Ovary (tissue), 9 donors: ENCODE data around the gene PHOX2B. TPM values are rescaled to one million over a fixed set of nuclear protein-coding genes. Genes with fewer than 3 reads are reported as not detected.

Source experiments
- DNase-seq, 5 donors: peaks; one replicate each; pipeline ENCODE4 v3.0.0-alpha.2; 2019 to 2020
- H3K27ac ChIP-seq, 2 donors: fragments of 200-600 bp; one replicate each; pipeline versions ENCODE4 v1.5.1 to v1.8.0; 2019 to 2022
- H3K27me3 ChIP-seq: fragments of 200-600 bp; one replicate; pipeline ENCODE4 v1.8.0; 2022
- H3K36me3 ChIP-seq: fragments of 200-600 bp; sonication (generic); one replicate; pipeline ENCODE4 v1.5.1; 2019
- H3K4me1 ChIP-seq: one replicate; pipeline ENCODE4 v1.8.1; 2013; ENCODE audit warnings: mild to moderate bottlenecking, moderate library complexity; ENCODE audit not compliant: insufficient read depth
- H3K4me3 ChIP-seq: fragments of 200-600 bp; sonication (generic); one replicate; pipeline ENCODE4 v1.5.1; 2017
- H3K9me3 ChIP-seq, 2 donors: fragments of 200-600 bp in 1 of 2; sonication (generic) in 1 of 2; one replicate each; pipeline versions ENCODE4 v1.5.1 to v1.8.1; 2013 to 2019; ENCODE audit warnings: mild to moderate bottlenecking in 1 of 2, moderate library complexity in 1 of 2
- CTCF ChIP-seq, 3 donors: fragments of 450-650 bp in 2 of 3; fragments of 200-600 bp in 1 of 3; IDR thresholded peaks; one replicate each; pipeline versions ENCODE4 v1.5.1 to v1.8.0; 2016 to 2022; ENCODE audit warnings: antibody characterized with exemption in 3 of 3, mild to moderate bottlenecking in 1 of 3
- EP300 ChIP-seq: sonication (generic); formaldehyde crosslinking; IDR thresholded peaks from one replicate; pipeline ENCODE4 v1.6.1; 2017; ENCODE audit warnings: antibody characterized with exemption
- POLR2A ChIP-seq: fragments of 450-650 bp; IDR thresholded peaks from one replicate; pipeline ENCODE4 v1.6.1; 2017; ENCODE audit warnings: antibody characterized with exemption, mild to moderate bottlenecking, moderate library complexity
- WGBS, 3 donors: extraction: QIAGEN DNeasy Blood & Tissue Kit in 1 of 3; methylation state at CpG; one replicate each; pipeline versions ENCODE4 v1.1.5 to v1.1.7; 2013 to 2017; 5-methylcytosine and 5-hydroxymethylcytosine counted together
- intact Hi-C, 4 donors: fragments of 100-400 bp; cut with DNase I; formaldehyde crosslinking; loops; one replicate each; pipeline versions ENCODE4 v1.11.0 to v1.15.1; 2022 to 2023
- polyA plus RNA-seq, 2 donors: library from polyadenylated mRNA; stranded (reverse); fragments of 200-250 nt in 1 of 2; fragments of 350-450 nt in 1 of 2; fragmentation: Illumina TruSeq in 1 of 2; extraction: RNeasy Lipid Tissue Mini Kit (QIAGEN cat#74804) in 1 of 2; gene quantifications; one replicate each; pipeline ENCODE4 v1.2.3, GENCODE V29; 2013 to 2014
- total RNA-seq, 7 donors: library from RNA; depleted of rRNA in 2 of 7; stranded (reverse); fragments of >200 nt in 2 of 7; fragmentation: NEBNext Ultra II Directional in 3 of 7; extraction: Animal tissue kit (Norgen Biotek cat#: 25700) in 3 of 7; gene quantifications; one replicate each; pipeline versions ENCODE4 v1.1.0 to v1.2.4, GENCODE V29; 2016 to 2023
- donor health status: DM: no; HTN: no; CAD: no; lungs with moderate emphysema.
- donor health status: DM: no; HTN: no; CAD: no.
- donor health status: Bipolar disorder and iron deficiency.
- donor health status: DM: yes; HTN: yes; CAD: no.
- donor health status: DM: no; HTN: no; CAD: no.
- donor health status: DM: yes; HTN: yes; CAD: no.

The PHOX2B gene
- total and polyA plus RNA-seq, 9 donors: not detected

GRCh38 chr4:41719417-41719816 lies 29.1 kb downstream of the PHOX2B start:
- Histone ChIP-seq H3K27ac (no peak overlapping the region), H3K9me3 (no peaks in the 10 kb centered on the region), H3K4me3 (no peak overlapping the region), H3K27me3 (no peaks in the 10 kb centered on the region), H3K36me3 (no peaks in the 10 kb centered on the region), H3K4me1 (no peaks in the 10 kb centered on the region)
- 77 to 87% (median 83%) methylated on average over 2 of the region's 2 CpGs for WGBS, 3 donors
- no peak for TF ChIP-seq POLR2A
- no peak for TF ChIP-seq EP300
- no peak for TF ChIP-seq CTCF (IDR thresholded peaks at IDR 0.05)
- intact Hi-C loops: no loop called here
- DNase-seq: no peak

- H3K27ac ChIP-seq: no peak overlapping the region
- H3K9me3 ChIP-seq: no peaks in the 10 kb centered on the region
- intact Hi-C loops: no loop called here
- TF ChIP-seq CTCF (IDR thresholded peaks at IDR 0.05) (no peak), EP300 (no peak), POLR2A (no peak)
- H3K4me3 ChIP-seq: no peak overlapping the region
- H3K4me1 ChIP-seq: no peaks in the 10 kb centered on the region
- no peaks in the 10 kb centered on the region for H3K36me3 ChIP-seq
- no peak for DNase-seq
- H3K27me3 ChIP-seq: no peaks in the 10 kb centered on the region
These were observed 29.6 kb downstream of the PHOX2B start for GRCh38 chr4:41718907-41719306.

GRCh38 chr4:41715155-41715554 lies 33.4 kb downstream of the PHOX2B start:
- intact Hi-C loops: no loop called here
- no peaks in the 10 kb centered on the region for H3K9me3 ChIP-seq
- H3K27ac ChIP-seq: no peak overlapping the region
- no peak overlapping the region for H3K4me3 ChIP-seq
- H3K36me3 ChIP-seq: no peaks in the 10 kb centered on the region
- DNase-seq: no peak
- TF ChIP-seq POLR2A (no peak), CTCF (IDR thresholded peaks at IDR 0.05) (no peak)
- no peaks in the 10 kb centered on the region for H3K27me3 ChIP-seq
- WGBS, 3 donors: 56 to 59% (median 57%) methylated on average over 1 of the region's 1 CpG
- H3K4me1 ChIP-seq: no peaks in the 10 kb centered on the region

GRCh38 chr4:41714364-41715000 lies 34.0 kb downstream of the PHOX2B start:
- H3K27me3 ChIP-seq: no peaks in the 10 kb centered on the region
- no peak overlapping the region for H3K4me3 ChIP-seq
- no peaks in the 10 kb centered on the region for H3K9me3 ChIP-seq
- whole genome bisulfite sequencing, 3 donors: 73 to 77% (median 75%) methylated on average over 6 of the region's 6 CpGs
- H3K27ac ChIP-seq: no peak overlapping the region
- TF ChIP-seq POLR2A (no peak), EP300 (no peak), CTCF (IDR thresholded peaks at IDR 0.05) (no peak)
- no peaks in the 10 kb centered on the region for H3K36me3 ChIP-seq
- H3K4me1 ChIP-seq: no peaks in the 10 kb centered on the region
- no peak for DNase-seq
- intact Hi-C loops: no loop called here
